LNCaP clone FGC (cell line): Measurements from ENCODE around the gene WDR26.
A peak's percentile ranks its signal among the peaks of the same experiment; 100 is the strongest.
"Not testable (repeated sequence)": the region's sequence is repeated elsewhere in the genome, so short reads cannot be mapped to it uniquely, and the experiment has no call there.

ENCODE experiments used
- DNase-seq: peaks from one replicate; pipeline ENCODE4 v3.0.0-alpha.2; 2011; ENCODE audit warnings: low read depth
- H3K4me3 ChIP-seq: 2 replicates; pipeline ENCODE4 v1.5.1; 2011; ENCODE audit warnings: mild to moderate bottlenecking, low read depth, low read length, control low read depth
- CTCF ChIP-seq: IDR thresholded peaks from 2 replicates; pipeline ENCODE4 v1.5.1; 2012; ENCODE audit warnings: mild to moderate bottlenecking; ENCODE audit not compliant: control insufficient read depth, insufficient read depth; ENCODE audit errors: extremely low read depth

The WDR26 gene

DNA sequence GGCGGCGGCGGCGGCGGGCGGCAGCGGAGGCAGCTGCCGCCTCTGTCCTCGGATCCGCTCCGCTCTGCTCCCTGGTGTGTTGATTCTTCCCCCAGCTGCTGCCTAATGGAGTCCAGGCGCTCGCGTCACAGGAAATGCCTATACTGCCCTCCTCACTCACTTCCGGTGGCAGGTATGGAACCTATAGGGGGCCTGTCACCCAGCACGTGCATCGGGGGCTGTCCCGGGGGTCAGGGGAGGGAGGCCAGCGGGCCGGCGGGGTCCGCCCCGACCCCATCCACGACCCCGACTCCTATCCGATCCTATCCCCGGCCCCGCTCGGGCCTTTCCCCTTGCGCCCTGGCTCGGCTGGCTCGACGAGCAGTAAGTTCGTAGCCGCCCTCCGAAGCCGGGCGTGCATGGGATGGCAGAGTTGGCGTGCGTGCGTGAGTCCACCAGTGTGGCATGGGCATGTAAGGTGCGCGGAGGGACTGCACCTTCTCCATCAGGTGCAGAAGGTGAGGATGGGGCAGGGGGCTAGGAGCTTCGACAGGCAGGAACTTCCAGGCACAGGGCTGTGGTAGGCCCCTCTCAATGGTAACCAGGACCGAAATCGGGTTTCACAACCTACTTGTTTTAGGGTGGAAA is at the start of gene WDR26:
Gene WDR26 (minus strand): TSS at position 107 of the 627 bp plus-strand sequence.
- DNase-seq: peak; percentile 60
- peak within 1 kb of the TSS; percentile 63 for H3K4me3 ChIP-seq
- no peak for TF ChIP-seq CTCF

GRCh38 chr1:224483206-224483605 is 48.6 kb upstream of the WDR26 start:
- DNase-seq, H3K4me3 ChIP-seq: not testable (repeated sequence)

GRCh38 chr1:224482619-224483018 is 48.0 kb upstream of the WDR26 start:
- TF ChIP-seq CTCF: no peak
- no peak overlapping the region for H3K4me3 ChIP-seq
- DNase-seq: no peak

- H3K4me3 ChIP-seq: no peak overlapping the region
- TF ChIP-seq CTCF: no peak
- no peak for DNase-seq
These were observed 47.0 kb upstream of the WDR26 start for GRCh38 chr1:224481601-224482000.

DNA sequence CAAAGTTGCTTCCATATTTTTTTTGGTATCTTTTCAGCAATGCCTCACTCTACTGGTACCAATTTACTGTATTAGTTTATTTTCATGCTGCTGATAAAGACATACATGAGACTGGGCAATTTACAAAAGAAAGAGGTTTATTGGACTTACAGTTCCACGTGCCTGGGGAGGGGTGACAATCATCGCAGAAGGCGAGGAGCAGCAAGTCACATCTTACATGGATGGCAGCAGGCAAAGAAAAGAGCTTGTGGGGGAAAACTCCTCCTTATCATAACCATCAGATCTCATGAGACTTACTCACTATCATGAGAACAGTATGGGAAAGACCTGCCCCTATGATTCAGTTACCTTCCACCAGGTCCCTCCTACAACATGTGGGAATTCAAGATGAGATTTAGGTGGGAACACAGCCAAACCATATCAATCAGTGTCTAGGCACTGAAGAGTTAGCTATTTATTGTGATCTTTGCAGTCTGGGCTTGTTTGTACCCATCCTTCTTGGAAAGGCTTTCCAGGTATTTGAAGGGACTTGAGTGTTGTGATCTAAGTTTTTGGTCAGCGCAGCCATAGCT is 46.4 kb upstream of the WDR26 start:
- not testable (repeated sequence) for H3K4me3 ChIP-seq

GRCh38 chr1:224480200-224480599 is 45.6 kb upstream of the WDR26 start:
- DNase-seq, H3K4me3 ChIP-seq: not testable (repeated sequence)

More for the DNA sequence above, 46.4 kb upstream of the WDR26 start:
- DNase-seq: not testable (repeated sequence)

DNA sequence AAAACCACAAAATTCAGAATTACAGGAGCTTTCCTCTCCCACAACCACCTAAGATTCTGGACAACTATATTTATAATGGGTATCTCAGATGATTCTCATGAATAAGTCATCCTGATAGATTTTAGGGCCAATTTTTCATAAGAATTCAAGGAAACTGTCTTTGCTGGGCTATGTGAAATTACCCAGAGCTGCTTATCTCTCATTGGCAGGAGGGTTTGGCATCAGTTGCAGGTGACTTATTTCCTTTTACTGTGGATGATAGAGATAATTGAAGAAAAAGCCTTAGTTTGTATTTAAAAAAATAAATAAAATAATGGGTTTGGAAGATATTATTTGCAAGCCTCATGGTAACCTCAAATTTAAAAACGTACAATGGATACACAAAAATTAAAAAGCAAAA is 38.2 kb upstream of the WDR26 start:
- no peak for DNase-seq
- no peak overlapping the region for H3K4me3 ChIP-seq
- no peak for TF ChIP-seq CTCF

DNA sequence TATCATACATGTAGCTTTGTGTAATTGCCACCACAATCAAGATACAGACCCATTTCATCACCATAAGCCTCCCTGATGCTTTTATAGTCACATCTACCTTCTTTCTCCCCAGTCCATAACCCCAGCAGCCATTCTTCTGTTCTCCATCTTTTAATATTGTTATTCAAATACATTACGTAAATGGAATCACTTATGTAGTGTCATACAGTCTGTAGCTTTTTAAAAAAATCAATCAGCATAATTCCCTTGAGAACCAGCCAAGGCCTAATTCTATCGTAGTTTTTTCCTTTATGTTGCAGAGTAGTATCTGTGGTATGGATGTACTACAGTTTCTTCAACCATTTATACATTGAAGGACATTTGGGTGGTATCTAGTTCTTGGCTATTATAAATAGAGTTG is 31.6 kb upstream of the WDR26 start:
- DNase-seq: no peak
- no peak for TF ChIP-seq CTCF
- no peak overlapping the region for H3K4me3 ChIP-seq
